IPS-15b (cell line): Measurements from ENCODE around the gene MRPS34.

ENCODE experiments used
- H3K27me3 ChIP-seq: one replicate; pipeline ENCODE4 v1.6.1; 2013; ENCODE audit warnings: low read length; ENCODE audit not compliant: control insufficient read depth, insufficient read depth
- H3K36me3 ChIP-seq: one replicate; pipeline ENCODE4 v1.6.1; 2013; ENCODE audit warnings: low read length; ENCODE audit not compliant: control insufficient read depth, insufficient read depth
- H3K4me1 ChIP-seq: one replicate; pipeline ENCODE4 v1.6.1; 2013; ENCODE audit warnings: mild to moderate bottlenecking, low read length; ENCODE audit not compliant: control insufficient read depth, insufficient read depth
- H3K4me3 ChIP-seq: one replicate; pipeline ENCODE4 v1.5.1; 2013; ENCODE audit warnings: low read depth, low read length
- H3K9ac ChIP-seq: one replicate; pipeline ENCODE4 v1.6.1; 2013; ENCODE audit warnings: low read depth, mild to moderate bottlenecking, low read length
- H3K9me3 ChIP-seq: one replicate; pipeline ENCODE4 v1.6.1; 2013; ENCODE audit warnings: mild to moderate bottlenecking, low read length; ENCODE audit not compliant: control insufficient read depth, insufficient read depth

Gene MRPS34

DNA sequence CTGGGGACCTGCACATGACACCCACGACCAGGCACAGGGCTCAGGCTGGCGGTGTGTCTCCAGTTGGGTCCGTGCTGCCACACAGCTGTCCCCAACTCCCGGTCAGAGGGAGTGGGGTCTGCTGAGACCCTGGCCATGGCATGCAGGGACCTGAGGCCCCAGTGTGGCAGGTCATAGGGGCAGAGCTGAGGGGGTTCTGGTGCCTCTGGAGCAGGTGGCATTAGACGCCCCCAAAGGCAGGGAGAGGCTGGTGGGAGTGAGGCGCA is 14.1 kb upstream of the MRPS34 start:
- Histone ChIP-seq H3K4me3 (no peak overlapping the region), H3K4me1 (no peaks in the 10 kb centered on the region), H3K36me3 (peaks cover 44% of the 10 kb centered on the region), H3K27me3 (no peaks in the 10 kb centered on the region), H3K9me3 (no peaks in the 10 kb centered on the region), H3K9ac (no peak overlapping the region)

DNA sequence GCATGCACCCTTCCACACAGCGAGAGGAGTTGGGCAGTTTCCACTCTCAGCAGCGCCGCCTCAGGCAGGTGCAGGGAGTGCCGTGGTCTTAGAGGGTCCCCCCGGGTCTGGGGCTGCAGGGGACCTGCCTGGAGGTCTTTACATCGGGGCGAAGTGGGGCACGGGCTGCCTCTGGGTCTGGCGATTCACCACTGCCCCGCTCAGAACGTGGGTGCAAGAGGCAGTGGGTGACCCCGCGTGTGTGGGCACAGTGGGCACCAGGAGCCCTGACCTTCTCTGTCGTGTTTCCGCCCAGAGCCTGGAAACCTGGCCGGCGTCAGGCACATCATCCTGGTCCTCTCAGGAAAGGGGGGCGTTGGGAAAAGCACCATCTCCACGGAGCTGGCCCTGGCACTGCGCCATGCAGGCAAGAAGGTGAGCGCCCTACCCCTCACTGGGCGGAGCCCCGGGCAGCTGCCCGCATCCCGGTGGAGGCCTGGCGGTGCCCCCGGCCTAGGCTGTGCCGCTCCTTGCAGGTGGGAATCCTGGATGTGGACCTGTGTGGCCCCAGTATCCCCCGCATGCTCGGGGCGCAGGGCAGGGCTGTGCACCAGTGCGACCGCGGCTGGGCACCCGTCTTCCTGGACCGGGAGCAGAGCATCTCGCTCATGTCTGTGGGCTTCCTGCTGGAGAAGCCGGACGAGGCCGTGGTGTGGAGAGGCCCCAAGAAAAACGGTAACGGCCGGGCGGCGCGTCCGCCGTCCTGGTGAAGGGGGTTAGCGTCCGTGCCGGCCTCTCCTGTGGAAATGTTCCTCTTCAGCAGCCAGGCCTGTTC is 13.5 kb upstream of the MRPS34 start:
- no peaks in the 10 kb centered on the region for H3K4me1 ChIP-seq
- no peak overlapping the region for H3K4me3 ChIP-seq
- no peak overlapping the region for H3K9ac ChIP-seq
- H3K27me3 ChIP-seq = no peaks in the 10 kb centered on the region
- H3K9me3 ChIP-seq = no peaks in the 10 kb centered on the region
- peaks cover 44% of the 10 kb centered on the region for H3K36me3 ChIP-seq

- Histone ChIP-seq H3K27me3 (no peaks in the 10 kb centered on the region), H3K4me1 (no peaks in the 10 kb centered on the region), H3K4me3 (no peak overlapping the region), H3K9me3 (no peaks in the 10 kb centered on the region), H3K9ac (no peak overlapping the region), H3K36me3 (peaks cover 38% of the 10 kb centered on the region)
These were observed 12.9 kb upstream of the MRPS34 start for GRCh38 chr16:1785846-1786170.

GRCh38 chr16:1784977-1785845 is 12.3 kb upstream of the MRPS34 start:
- no peaks in the 10 kb centered on the region for H3K9me3 ChIP-seq
- peaks cover 39% of the 10 kb centered on the region for H3K36me3 ChIP-seq
- H3K4me1 ChIP-seq = no peaks in the 10 kb centered on the region
- no peak overlapping the region for H3K9ac ChIP-seq
- H3K4me3 ChIP-seq = no peak overlapping the region
- H3K27me3 ChIP-seq = no peaks in the 10 kb centered on the region

GRCh38 chr16:1782408-1783264 is 9.7 kb upstream of the MRPS34 start, which contains the start of the genes NUBP2 and SPSB3:
Gene NUBP2, plus strand, starts transcription at chr16:1782960. Its CDS starts 61 bp downstream, at chr16:1783021.
Gene SPSB3, minus strand, starts transcription at chr16:1782571. Its CDS starts 1,088 bp downstream, at chr16:1781483.
- Histone ChIP-seq H3K36me3 (peaks cover 31% of the 10 kb centered on the region), H3K4me3 (peak within 1 kb of the TSS; percentile 90)

DNA sequence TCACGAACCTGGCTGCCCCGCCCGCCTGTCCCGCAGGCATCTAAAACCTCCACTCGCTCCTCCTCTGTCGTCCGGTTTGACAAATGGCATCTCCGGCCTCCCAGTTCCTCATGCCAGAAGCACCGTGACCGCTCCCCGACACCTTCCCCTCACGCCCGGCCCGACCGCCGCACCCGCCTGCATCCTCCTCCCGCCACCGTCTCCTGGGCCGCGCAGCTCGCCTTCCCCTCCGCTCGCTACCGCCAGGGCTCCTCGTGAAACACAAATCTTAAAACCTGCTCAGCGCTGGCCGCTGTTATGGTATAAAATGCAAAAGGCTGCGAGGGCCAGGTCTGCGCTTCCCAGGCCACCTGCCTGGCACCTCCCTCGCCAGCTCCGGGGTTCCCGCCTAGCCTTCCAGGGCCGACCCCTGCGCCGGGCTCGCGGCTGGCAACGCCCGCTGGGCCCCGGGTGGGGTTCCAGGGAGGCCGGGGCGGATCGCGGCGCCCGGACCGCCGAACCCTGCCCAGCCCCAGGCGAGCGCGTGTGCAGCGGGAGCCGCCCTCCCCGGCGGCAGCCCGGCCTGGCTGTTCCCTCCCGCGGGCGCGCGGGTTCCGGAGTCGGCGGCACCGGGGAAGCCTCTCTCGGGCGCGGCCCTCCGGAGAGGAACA is 8.9 kb upstream of the MRPS34 start:
- no peaks in the 10 kb centered on the region for H3K9me3 ChIP-seq
- no peaks in the 10 kb centered on the region for H3K4me1 ChIP-seq
- peak overlapping the region; percentile 54 for H3K9ac ChIP-seq
- H3K4me3 ChIP-seq = peak overlapping the region; percentile 73
- H3K36me3 ChIP-seq = peaks cover 31% of the 10 kb centered on the region
- H3K27me3 ChIP-seq = no peaks in the 10 kb centered on the region

More at GRCh38 chr16:1782408-1783264, 9.7 kb upstream of the MRPS34 start, which contains the start of the genes NUBP2 and SPSB3:
- Histone ChIP-seq H3K4me1 (no peaks in the 10 kb centered on the region), H3K9me3 (no peaks in the 10 kb centered on the region), H3K27me3 (no peaks in the 10 kb centered on the region), H3K9ac (peak within 1 kb of the TSS; percentile 70)

DNA sequence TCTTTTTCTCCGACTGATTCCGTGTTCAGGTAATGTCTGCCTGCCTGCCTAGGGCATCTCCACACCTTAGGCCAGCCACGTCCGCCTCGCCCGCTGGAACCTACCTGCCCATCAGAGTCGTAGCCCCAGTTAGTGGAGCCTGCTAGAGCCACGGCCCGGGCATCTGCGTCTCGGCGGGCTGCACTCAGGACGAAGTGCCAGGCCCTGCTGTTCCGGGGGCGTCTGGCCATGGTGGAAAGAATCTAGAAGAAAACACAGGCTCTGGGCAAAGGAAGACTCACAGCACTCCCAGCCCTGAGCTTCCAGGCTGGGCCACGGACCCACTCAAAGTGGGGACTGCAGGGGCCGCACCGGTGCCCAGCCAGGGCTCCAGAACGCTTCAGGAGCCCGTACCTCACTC is 8.3 kb upstream of the MRPS34 start:
- Histone ChIP-seq H3K36me3 (peaks cover 30% of the 10 kb centered on the region), H3K4me3 (peak overlapping the region; percentile 73), H3K9me3 (no peaks in the 10 kb centered on the region), H3K4me1 (no peaks in the 10 kb centered on the region), H3K9ac (peak overlapping the region; percentile 54), H3K27me3 (no peaks in the 10 kb centered on the region)

GRCh38 chr16:1780677-1781072 is 7.7 kb upstream of the MRPS34 start:
- no peak overlapping the region for H3K4me3 ChIP-seq
- H3K9ac ChIP-seq = no peak overlapping the region
- no peaks in the 10 kb centered on the region for H3K27me3 ChIP-seq
- H3K36me3 ChIP-seq = peaks cover 35% of the 10 kb centered on the region
- H3K9me3 ChIP-seq = no peaks in the 10 kb centered on the region
- no peaks in the 10 kb centered on the region for H3K4me1 ChIP-seq

GRCh38 chr16:1779741-1780676 is 7.1 kb upstream of the MRPS34 start:
- H3K27me3 ChIP-seq = no peaks in the 10 kb centered on the region
- H3K9me3 ChIP-seq = no peaks in the 10 kb centered on the region
- peaks cover 38% of the 10 kb centered on the region for H3K36me3 ChIP-seq
- no peaks in the 10 kb centered on the region for H3K4me1 ChIP-seq
- no peak overlapping the region for H3K4me3 ChIP-seq
- H3K9ac ChIP-seq = no peak overlapping the region

GRCh38 chr16:1779234-1779701 is 6.3 kb upstream of the MRPS34 start:
- Histone ChIP-seq H3K9ac (no peak overlapping the region), H3K36me3 (peaks cover 39% of the 10 kb centered on the region)

More at GRCh38 chr16:1779234-1779701, 6.3 kb upstream of the MRPS34 start:
- no peaks in the 10 kb centered on the region for H3K27me3 ChIP-seq
- H3K4me3 ChIP-seq = no peak overlapping the region
- H3K9me3 ChIP-seq = no peaks in the 10 kb centered on the region
- H3K4me1 ChIP-seq = no peaks in the 10 kb centered on the region
